Gastrocnemius medialis (tissue), 4 donors: ENCODE data around the gene GEMIN8.

Experiments
- CTCF ChIP-seq, 5 experiments: fragments of 450-650 bp in 3 of 5; fragments of 200-600 bp in 2 of 5; sonication (generic) in 2 of 5; IDR thresholded peaks in 4 of 5; conservative IDR thresholded peaks in 1 of 5; 1 replicate in 4 of 5; 2 replicates in 1 of 5; pipeline ENCODE4 v1.5.1; 2016 to 2019; ENCODE audit warnings: antibody characterized with exemption in 5 of 5, mild to moderate bottlenecking in 3 of 5, moderate library complexity in 3 of 5
- POLR2A ChIP-seq, 2 donors: fragments of 450-650 bp; IDR thresholded peaks; one replicate each; pipeline ENCODE4 v1.6.1; 2017; ENCODE audit warnings: antibody characterized with exemption in 2 of 2, mild to moderate bottlenecking in 2 of 2, moderate library complexity in 2 of 2

GRCh38 chrX:14073556-14073955 lies 43.9 kb upstream of the GEMIN8 start:
- TF ChIP-seq POLR2A (IDR thresholded peaks at IDR 0.05) (no peak), CTCF (IDR thresholded peaks at IDR 0.05 in 4 of 5, conservative IDR thresholded peaks at IDR 0.05 in 1 of 5) (no peak)
